AG09319 (cell line): ENCODE data around the gene ELAPOR1.

Source experiments
- DNase-seq: peaks from one replicate; pipeline ENCODE4 v3.0.0-alpha.2; 2010; ENCODE audit warnings: low read depth; ENCODE audit errors: extremely low read depth
- TF ChIP-seq, protein P1 (sequence below): IDR thresholded peaks from 2 replicates; pipeline ENCODE4 v1.5.1; 2011; ENCODE audit warnings: low read depth, mild to moderate bottlenecking, inconsistent platforms, low read length, moderate library complexity

The ELAPOR1 gene

DNA sequence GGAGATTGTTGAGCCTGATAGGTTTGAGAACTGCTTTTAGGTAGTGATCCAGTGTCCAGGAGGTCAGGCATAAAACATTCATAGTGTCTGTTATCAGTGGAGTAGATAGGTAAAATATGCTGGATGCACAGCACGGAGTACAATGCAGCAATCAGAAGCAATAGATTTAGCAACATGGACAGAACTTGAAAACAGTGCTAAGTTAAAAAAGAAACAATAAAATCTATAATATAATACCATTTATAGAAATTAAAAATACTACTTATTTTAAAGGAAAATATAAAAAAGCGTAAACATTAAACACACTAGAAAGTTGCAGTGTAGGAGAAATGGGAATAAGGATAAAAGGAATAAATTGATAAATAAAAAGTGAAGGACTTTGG, 34.7 kb upstream of the ELAPOR1 start:
- TF ChIP-seq, protein P1, sequence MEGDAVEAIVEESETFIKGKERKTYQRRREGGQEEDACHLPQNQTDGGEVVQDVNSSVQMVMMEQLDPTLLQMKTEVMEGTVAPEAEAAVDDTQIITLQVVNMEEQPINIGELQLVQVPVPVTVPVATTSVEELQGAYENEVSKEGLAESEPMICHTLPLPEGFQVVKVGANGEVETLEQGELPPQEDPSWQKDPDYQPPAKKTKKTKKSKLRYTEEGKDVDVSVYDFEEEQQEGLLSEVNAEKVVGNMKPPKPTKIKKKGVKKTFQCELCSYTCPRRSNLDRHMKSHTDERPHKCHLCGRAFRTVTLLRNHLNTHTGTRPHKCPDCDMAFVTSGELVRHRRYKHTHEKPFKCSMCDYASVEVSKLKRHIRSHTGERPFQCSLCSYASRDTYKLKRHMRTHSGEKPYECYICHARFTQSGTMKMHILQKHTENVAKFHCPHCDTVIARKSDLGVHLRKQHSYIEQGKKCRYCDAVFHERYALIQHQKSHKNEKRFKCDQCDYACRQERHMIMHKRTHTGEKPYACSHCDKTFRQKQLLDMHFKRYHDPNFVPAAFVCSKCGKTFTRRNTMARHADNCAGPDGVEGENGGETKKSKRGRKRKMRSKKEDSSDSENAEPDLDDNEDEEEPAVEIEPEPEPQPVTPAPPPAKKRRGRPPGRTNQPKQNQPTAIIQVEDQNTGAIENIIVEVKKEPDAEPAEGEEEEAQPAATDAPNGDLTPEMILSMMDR: no peak

DNA sequence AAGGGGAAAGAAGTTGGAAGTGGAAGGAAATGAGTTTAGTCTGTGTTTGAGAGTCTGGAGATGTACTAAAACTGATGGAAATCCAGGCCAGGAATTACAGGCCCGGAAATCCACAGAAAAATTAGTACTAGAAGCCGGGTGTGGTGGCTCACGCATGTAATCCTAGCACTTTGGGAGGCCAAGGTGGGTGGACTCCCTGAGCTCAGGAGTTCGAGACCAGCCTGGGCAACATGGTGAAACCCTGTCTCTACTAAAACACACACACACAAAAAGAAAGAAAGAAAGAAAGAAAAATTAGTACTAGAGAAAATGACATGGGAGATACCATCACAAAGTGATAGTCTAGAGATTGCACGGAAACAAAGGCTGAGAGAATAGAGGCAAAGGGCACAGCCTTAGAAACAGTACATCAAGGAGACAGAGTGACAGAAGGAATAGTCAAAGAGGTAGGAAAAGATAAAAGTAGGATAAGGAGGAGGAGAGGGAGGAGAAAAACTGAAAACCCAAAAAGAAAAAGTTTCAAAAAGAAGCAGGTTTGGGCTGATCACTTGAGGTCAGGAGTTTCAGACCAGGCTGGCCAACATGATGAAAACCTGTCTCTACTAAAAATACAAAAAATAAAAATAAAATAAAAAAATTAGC, 33.4 kb upstream of the ELAPOR1 start:
- DNase-seq: no peak
- TF ChIP-seq, protein P1: no peak

More for the DNA sequence above, 34.7 kb upstream of the ELAPOR1 start:
- no peak for DNase-seq

DNA sequence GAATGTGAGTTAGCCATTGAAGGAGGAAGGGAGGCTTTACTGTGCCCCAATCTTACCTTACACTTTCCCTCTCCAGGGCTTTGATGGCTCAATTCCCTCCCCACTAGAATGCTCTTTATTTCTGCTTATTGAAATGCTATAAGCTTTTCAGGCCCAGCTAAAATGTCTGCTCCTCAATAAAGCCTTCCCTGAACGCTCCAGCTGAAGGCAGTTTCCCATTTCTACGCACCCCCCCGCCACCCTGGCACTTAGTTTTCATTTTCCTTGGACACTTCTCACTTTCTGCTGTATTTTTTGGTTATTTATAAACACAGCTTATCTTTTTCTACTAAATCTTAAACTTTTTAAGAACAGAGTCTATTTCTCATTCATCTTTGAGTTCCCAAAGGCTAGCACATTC, 30.4 kb upstream of the ELAPOR1 start:
- DNase-seq: no peak
- TF ChIP-seq, protein P1: no peak

DNA sequence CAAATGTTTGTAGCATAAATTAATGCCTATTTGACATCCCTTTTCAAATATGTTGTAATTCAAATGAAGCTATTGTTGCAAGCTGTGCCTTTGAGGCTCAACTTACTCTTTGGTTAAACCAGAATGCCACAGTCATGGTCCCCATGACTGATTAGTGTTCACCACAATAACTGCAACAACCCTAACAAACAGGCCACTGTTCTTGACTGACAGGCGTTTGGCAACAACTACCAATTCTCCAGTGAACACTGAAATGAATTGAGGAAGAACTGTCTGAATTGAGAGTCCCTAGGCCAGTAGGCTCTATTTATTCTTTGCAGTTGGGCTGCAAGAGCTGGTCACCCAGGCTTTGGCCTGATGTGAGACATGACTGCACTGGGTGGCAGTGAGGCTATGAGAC, 30.0 kb upstream of the ELAPOR1 start:
- no peak for DNase-seq

DNA sequence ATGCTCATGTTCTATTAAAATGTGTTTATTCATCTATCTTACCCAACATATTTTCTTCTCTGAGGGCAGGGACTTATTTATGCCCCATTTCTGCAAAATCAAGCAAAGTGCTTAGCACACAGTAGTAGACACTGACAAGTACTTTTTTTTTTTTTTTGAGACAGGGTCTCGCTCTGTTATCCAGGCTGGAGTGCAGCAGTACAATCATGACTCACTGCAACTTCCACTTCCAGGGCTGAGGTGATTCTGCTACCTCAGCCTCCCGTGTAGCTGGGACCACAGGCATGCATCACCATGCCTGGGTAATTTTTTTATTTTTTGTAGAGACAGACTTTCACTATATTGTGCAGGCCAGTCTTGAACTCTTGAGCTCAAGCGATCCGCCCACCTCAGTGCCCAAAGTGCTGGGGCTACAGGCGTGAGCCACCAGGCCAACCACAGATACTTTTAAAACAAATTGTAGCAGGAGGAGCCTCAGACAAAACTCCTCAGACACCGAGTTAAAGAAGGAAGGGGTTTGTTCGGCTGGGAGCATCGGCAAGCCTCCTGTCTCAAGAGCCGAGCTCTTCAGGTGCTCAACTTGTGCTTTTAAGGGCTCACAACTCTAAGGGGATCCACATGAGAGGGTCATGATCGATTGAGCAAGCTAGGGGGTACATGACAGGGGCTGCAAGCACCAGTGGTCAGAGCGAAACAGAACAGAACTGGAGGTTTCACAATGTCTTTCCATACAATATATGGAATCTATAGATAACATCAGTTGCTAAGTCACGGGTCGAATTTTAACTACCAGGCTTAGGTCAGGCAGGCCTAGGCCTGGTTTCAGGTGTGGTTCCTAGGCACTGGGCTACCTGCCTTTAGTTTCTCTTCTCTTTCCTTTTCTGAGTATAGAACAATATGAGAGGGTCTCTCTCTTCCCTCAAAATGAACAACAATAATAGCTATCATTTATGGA, 29.1 kb upstream of the ELAPOR1 start:
- DNase-seq: no peak
- TF ChIP-seq, protein P1: no peak

More for the DNA sequence above, 30.0 kb upstream of the ELAPOR1 start:
- TF ChIP-seq, protein P1: no peak

DNA sequence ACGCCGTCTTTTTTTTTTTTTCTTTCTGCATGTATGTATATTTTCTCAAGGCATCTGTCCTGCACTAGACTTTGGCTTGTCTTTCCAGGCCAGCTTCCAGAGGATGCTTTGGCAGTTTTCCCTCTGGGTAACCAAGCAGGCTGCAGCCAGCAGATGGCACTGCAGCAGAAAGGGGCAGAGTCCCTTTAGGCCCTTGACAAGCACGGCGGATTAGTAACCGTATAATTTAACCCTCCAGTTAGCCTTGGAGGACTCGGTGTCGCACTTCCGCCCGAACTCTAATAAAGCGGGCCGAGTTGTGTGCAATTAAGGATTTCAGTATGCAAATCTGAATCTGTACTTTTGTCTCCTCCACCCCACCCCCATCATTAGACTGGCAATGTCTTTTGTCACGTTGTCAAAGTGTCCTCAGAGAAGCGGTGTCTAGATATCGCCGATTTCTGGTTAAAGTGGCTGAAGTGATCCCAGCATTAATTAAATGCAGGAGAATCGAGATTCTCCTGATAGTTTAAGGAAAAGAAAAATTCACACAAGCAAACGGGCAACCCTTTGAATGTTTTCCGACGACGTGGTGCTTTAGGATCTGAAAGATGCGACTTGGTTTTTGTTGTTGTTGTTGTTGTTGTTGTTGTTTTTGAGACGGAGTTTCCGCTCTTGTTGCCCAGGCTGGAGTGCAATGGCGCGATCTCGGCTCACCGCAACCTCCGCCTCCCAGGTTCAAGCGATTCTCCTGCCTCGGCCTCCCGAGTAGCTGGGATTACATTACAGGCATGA, 24.5 kb upstream of the ELAPOR1 start:
- no peak for DNase-seq

More for the DNA sequence above, 24.5 kb upstream of the ELAPOR1 start:
- TF ChIP-seq, protein P1: peak; percentile 72
